K562 (cell line): ENCODE results near the gene CHAF1A. TPM values are rescaled to one million over a fixed set of nuclear protein-coding genes. Genes with fewer than 3 reads are reported as not detected.

Experiments used
- ATAC-seq: fragments of 200-7000 bp; cut with Tn5 transposase; 3 replicates; pipeline ENCODE4 v1.9.1; 2020; ENCODE audit warnings: moderate library complexity
- BruUV-seq: library from RNA; stranded (reverse); fragments of 400-500 nt; replicated peaks from 2 replicates; lab custom pipeline; 2021; lab: Mats Ljungman, UMichigan
- CTCF ChIA-PET: fragments of 300-600 bp; formaldehyde crosslinking; extraction: SDS; loops from one replicate; lab custom pipeline; 2021; ENCODE audit warnings: low intra/inter-chr PET ratio; lab: Yijun Ruan, JAX
- POLR2A ChIA-PET: fragments of 300-600, 350-650 bp; sonication (Branson Sonifier 250); formaldehyde crosslinking; extraction: SDS; loops from one replicate; lab custom pipeline; 2021; ENCODE audit warnings: antibody characterized with exemption, inconsistent platforms; lab: Yijun Ruan, JAX
- DNase-seq, 4 experiments: peaks; one replicate each; pipeline versions ENCODE4 v3.0.0 to v3.0.0-alpha.2; 2011 to 2018; ENCODE audit warnings: low spot score in 3 of 4, mixed read lengths in 3 of 4; ENCODE audit errors: extremely low read depth in 1 of 4
- FAIRE-seq: peaks from 2 replicates; lab custom pipeline; 2011; peaks lifted over from hg19 to GRCh38; lab: Jason Lieb, UNC
- H2AFZ ChIP-seq: 2 replicates; pipeline ENCODE4 v1.6.0; 2011; ENCODE audit warnings: low read depth, low read length, control low read depth, inconsistent platforms
- H3K27ac ChIP-seq: fragments of 200-600 bp; 3 replicates; pipeline ENCODE4 v1.8.0; 2011; ENCODE audit warnings: low read depth, mild to moderate bottlenecking, control low read depth, inconsistent platforms, low read length, moderate library complexity, mixed read lengths; ENCODE audit errors: extremely low read depth
- H3K27me3 ChIP-seq, 2 experiments: fragments of 300-600 bp in 1 of 2; 2 replicates in 1 of 2; 3 replicates in 1 of 2; pipeline versions ENCODE4 v1.6.0 to v1.8.0; 2011; ENCODE audit warnings: inconsistent platforms in 2 of 2, low read length in 2 of 2, mild to moderate bottlenecking in 1 of 2, mixed read lengths in 1 of 2, moderate library complexity in 1 of 2; ENCODE audit not compliant: control insufficient read depth in 2 of 2, insufficient read depth in 2 of 2
- H3K36me3 ChIP-seq: fragments of 300-600 bp; 3 replicates; pipeline ENCODE4 v1.8.0; 2011; ENCODE audit warnings: mild to moderate bottlenecking, low read length, inconsistent platforms; ENCODE audit not compliant: control insufficient read depth, insufficient read depth
- H3K4me1 ChIP-seq, 2 experiments: fragments of 200-600 bp in 1 of 2; replicated peaks in 1 of 2; 2 replicates in 1 of 2; 3 replicates in 1 of 2; pipeline versions ENCODE4 v1.5.1 to v1.8.0; 2011; ENCODE audit warnings: inconsistent platforms in 2 of 2, low read length in 2 of 2, mild to moderate bottlenecking in 1 of 2, mixed read lengths in 1 of 2, moderate library complexity in 1 of 2; ENCODE audit not compliant: control insufficient read depth in 2 of 2, insufficient read depth in 2 of 2
- H3K4me2 ChIP-seq: 2 replicates; pipeline ENCODE4 v1.6.1; 2011; ENCODE audit warnings: low read length, control low read depth, inconsistent platforms, mixed read lengths; ENCODE audit not compliant: insufficient read depth
- H3K4me3 ChIP-seq: fragments of 200-600 bp; sonication (generic), shearing (Covaris generic); 2 replicates; pipeline ENCODE4 v1.5.1; 2016; ENCODE audit warnings: control low read depth, inconsistent platforms
- H3K79me2 ChIP-seq: fragments of 200-600 bp; 3 replicates; pipeline ENCODE4 v1.8.0; 2011; ENCODE audit warnings: low read length, inconsistent platforms; ENCODE audit not compliant: control insufficient read depth, insufficient read depth
- H3K9ac ChIP-seq, 2 experiments: 2 replicates each; pipeline versions ENCODE4 v1.6.0 to v1.6.1; 2011; ENCODE audit warnings: low read depth in 2 of 2, low read length in 2 of 2, control low read depth in 1 of 2, inconsistent platforms in 1 of 2, mild to moderate bottlenecking in 1 of 2, mixed read lengths in 1 of 2; ENCODE audit not compliant: insufficient read depth in 1 of 2
- H3K9me1 ChIP-seq: one replicate; pipeline ENCODE4 v1.6.0; 2011; ENCODE audit warnings: inconsistent platforms, mild to moderate bottlenecking, low read length, moderate library complexity; ENCODE audit not compliant: control insufficient read depth, insufficient read depth
- H3K9me3 ChIP-seq: replicated peaks from 2 replicates; pipeline ENCODE4 v1.5.1; 2011; ENCODE audit warnings: low read depth, low read length, inconsistent platforms; ENCODE audit not compliant: control insufficient read depth, insufficient read depth
- H4K20me1 ChIP-seq: replicated peaks from 2 replicates; pipeline ENCODE4 v1.6.1; 2011; ENCODE audit warnings: low read length, inconsistent platforms, mixed read lengths; ENCODE audit not compliant: control insufficient read depth, insufficient read depth
- CBFA2T3 ChIP-seq: fragments of 450-650 bp; IDR thresholded peaks from 2 replicates; pipeline ENCODE4 v1.6.1; 2017
- NCOA1 ChIP-seq: fragments of 450-650 bp; IDR thresholded peaks from 2 replicates; pipeline ENCODE4 v1.6.1; 2016; ENCODE audit warnings: low read depth
- ZBTB7A ChIP-seq: IDR thresholded peaks from 2 replicates; pipeline ENCODE4 v1.6.1; 2011; ENCODE audit warnings: low read depth, mild to moderate bottlenecking, low read length, moderate library complexity, borderline replicate concordance; ENCODE audit not compliant: control insufficient read depth
- WGBS: fragments of 100-300 bp; shearing (Covaris generic); methylation state at CpG from one replicate; pipeline ENCODE4 v1.1.6; 2016; ENCODE audit warnings: low coverage, mixed read lengths; ENCODE audit not compliant: insufficient coverage; ENCODE audit errors: missing lambda C conversion rate; 5-methylcytosine and 5-hydroxymethylcytosine counted together
- in situ Hi-C: fragments of 300-500 bp; cut with MboI; formaldehyde crosslinking; loops from 4 replicates; pipeline ENCODE4 v1.15.0; 2018; ENCODE audit warnings: inconsistent platforms, mixed read lengths
- intact Hi-C: fragments of 100-400 bp; cut with micrococcal nuclease; formaldehyde crosslinking; loops from 2 replicates; pipeline ENCODE4 v1.14.2; 2022
- polyA plus RNA-seq, 8 experiments: library from polyadenylated mRNA; depleted of rRNA in 4 of 8; stranded (reverse) in 5 of 8; unstranded in 3 of 8; fragments of >200 nt; fragmentation: Nextera tagmentation in 2 of 8; fragmentation: Illumina TruSeq in 1 of 8; extraction: Ambion mirVana in 2 of 8; extraction: Trizol in 1 of 8; gene quantifications; 2 replicates each; pipeline versions ENCODE4 v1.2.1 to v1.2.3, GENCODE V29; 2011 to 2014; ENCODE audit warnings: inconsistent platforms in 1 of 8, missing spikeins in 1 of 8
- total RNA-seq, 7 experiments: library from RNA; depleted of rRNA in 6 of 7; stranded (reverse); fragments of >200 nt in 6 of 7; fragmentation: Illumina TruSeq in 2 of 7; extraction: Trizol in 2 of 7; gene quantifications; 2 replicates each; pipeline versions ENCODE4 v1.2.1 to v1.2.3, GENCODE V29; 2011 to 2021; ENCODE audit warnings: low replicate concordance in 1 of 7
- TF ChIP-seq, protein P1 (sequence below): sonication (generic); formaldehyde crosslinking; IDR thresholded peaks from 2 replicates; pipeline ENCODE4 v1.8.1; 2023; ENCODE audit warnings: mild to moderate bottlenecking, missing genetic modification reagents

The CHAF1A gene
- total and polyA plus RNA-seq, 9 of the 15 experiments (the other 6 are each of a cell fraction or from before 2014, with no cell fraction given) = 1.6 to 86.9 (median 45.2) TPM

DNA sequence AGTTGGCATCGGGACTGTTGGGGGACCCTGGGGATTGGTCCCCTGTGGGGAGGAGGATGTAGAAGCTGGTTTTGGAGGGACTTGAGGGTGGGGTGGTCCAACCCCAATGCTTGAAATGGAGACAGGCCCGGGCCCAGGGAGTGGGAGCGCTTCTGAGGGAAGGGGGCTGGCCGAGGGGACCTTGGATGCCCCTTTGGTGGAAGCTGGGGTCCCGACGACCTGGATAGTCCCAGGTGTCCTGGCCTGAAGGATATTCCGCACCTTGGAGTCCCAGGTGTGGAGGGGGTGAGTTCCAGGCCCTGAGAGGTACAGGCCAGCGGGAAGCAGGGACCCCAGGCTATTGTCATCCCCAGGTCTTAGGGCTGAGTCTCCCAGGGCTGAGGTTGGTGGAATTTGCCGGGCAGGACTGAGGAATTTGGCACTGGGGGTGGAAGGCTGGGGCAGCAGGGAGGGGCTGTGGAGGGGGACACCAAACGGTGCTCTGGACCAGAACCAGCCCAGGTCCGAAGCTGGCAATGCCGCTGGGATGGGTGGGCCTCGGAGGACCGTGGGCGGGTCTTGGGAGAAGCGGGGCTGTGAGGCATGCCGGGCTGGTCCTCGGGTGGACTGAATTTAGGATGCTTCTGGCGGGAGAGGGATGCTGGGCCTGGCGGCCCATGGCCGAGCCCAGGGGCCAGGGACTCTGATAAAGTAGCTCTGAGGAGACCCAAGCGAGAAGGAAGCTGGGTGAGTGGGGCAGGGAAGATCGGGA lies 71.5 kb downstream of the CHAF1A start:
- no peaks in the 10 kb centered on the region for H3K9me3 ChIP-seq
- ChIA-PET CTCF (no interaction called here), POLR2A (interaction anchor here (0.7 kb wide), 1 partner anchor 89 kb away, joined by 5 read pairs; no protein-coding TSS in a partner anchor)
- TSS peak; percentile 20 for BruUV-seq
- no peak overlapping the region for H2AFZ ChIP-seq
- no peak overlapping the region for H3K4me3 ChIP-seq
- H3K9me1 ChIP-seq = no peaks in the 10 kb centered on the region
- no peaks in the 10 kb centered on the region for H3K27me3 ChIP-seq
- 69% methylated on average over 7 of the region's 23 CpGs for WGBS
- peaks cover 4% of the 10 kb centered on the region; the same call in 1 of the 2 replicates for H4K20me1 ChIP-seq
- in situ Hi-C loops (no loop called here), intact Hi-C loops (no loop called here)
- DNase-seq = no peak
- no peak overlapping the region for H3K27ac ChIP-seq
- H3K36me3 ChIP-seq = peaks cover 28% of the 10 kb centered on the region; the same call in 2 of the 3 replicates
- FAIRE-seq = no peak
- ATAC-seq = no peak
- H3K9ac ChIP-seq = peak overlapping the region in 1 of 2 experiments; percentile 53; a peak in 2 of 4 replicates
- no peak overlapping the region for H3K4me2 ChIP-seq
- 0 out of 2 replicates have a peak, but pooled peaks have one; percentile 18 for TF ChIP-seq ZBTB7A
- no peak for TF ChIP-seq NCOA1
- TF ChIP-seq, protein P1, sequence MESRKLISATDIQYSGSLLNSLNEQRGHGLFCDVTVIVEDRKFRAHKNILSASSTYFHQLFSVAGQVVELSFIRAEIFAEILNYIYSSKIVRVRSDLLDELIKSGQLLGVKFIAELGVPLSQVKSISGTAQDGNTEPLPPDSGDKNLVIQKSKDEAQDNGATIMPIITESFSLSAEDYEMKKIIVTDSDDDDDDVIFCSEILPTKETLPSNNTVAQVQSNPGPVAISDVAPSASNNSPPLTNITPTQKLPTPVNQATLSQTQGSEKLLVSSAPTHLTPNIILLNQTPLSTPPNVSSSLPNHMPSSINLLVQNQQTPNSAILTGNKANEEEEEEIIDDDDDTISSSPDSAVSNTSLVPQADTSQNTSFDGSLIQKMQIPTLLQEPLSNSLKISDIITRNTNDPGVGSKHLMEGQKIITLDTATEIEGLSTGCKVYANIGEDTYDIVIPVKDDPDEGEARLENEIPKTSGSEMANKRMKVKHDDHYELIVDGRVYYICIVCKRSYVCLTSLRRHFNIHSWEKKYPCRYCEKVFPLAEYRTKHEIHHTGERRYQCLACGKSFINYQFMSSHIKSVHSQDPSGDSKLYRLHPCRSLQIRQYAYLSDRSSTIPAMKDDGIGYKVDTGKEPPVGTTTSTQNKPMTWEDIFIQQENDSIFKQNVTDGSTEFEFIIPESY (CRISPR knock-in tag) = peak; percentile 60; the same call in 1 of the 2 replicates
- TF ChIP-seq CBFA2T3 = no peak
- peaks cover 24% of the 10 kb centered on the region for H3K79me2 ChIP-seq
- H3K4me1 ChIP-seq = peaks cover 3 to 32% of the 10 kb centered on the region in 2 experiments; a peak in 4 of 5 replicates
